GM18858 (cell line): ENCODE measurements around the gene LRCH4.
"Not testable (repeated sequence)": the region's sequence is repeated elsewhere in the genome, so short reads cannot be mapped to it uniquely, and the experiment has no call there.

Experiments used
- ATAC-seq: cut with Tn5 transposase; IDR thresholded peaks from one replicate; pipeline ENCODE4 v1.9.1; 2021; ENCODE audit not compliant: unreplicated experiment

LRCH4 gene

GRCh38 chr7:100568896-100569844, 16.8 kb downstream of the LRCH4 start:
- no peak for ATAC-seq

- no peak for ATAC-seq
Measured at GRCh38 chr7:100568176-100568895, 17.6 kb downstream of the LRCH4 start.

DNA sequence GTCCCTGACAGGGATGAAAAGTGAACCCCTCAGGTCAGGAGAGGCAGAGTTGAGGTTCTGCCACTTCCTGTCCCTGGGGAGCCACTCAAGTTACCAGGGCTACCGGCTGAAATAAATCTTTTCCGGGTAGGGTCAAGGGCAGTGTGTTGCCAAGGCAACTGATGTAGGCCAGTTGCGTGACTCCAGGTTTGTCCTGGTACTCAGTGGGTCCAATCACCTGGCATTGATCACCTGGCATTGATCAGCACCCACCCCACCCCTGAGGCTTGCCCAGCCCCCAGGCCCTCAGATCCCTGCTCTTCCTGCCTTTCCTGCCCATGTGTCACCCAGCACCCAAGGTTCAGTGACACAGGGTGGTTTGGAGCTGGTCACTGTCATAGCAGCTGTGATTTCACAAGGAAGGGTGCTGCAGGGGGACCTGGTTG, 18.2 kb downstream of the LRCH4 start:
- ATAC-seq, result no peak

GRCh38 chr7:100567031-100567730, 18.7 kb downstream of the LRCH4 start:
- ATAC-seq, result no peak

- ATAC-seq, result no peak
Measured at GRCh38 chr7:100566018-100566531, 19.9 kb downstream of the LRCH4 start.

DNA sequence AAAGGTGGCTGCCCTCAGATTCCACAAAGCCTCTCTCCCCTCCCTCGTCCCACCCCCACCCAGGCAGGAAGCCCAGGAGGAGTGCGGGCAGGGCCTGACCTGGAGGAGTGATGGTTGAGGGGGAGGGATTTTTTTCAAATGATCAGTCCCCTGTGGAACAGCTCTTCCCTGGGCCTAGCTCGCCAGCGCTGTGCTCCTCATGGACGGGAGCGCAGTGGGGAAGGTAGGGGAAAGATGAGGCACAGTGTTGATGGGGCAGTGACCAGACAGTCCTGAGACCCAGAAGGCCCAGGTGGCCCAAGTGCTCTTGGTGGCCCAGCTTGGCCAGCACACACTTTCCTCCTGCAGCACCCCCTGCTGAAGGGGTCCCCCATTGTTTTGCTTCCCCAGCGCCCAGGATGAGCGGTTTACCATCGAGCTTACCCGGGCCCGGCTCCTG, 20.8 kb downstream of the LRCH4 start:
- ATAC-seq, result no peak

DNA sequence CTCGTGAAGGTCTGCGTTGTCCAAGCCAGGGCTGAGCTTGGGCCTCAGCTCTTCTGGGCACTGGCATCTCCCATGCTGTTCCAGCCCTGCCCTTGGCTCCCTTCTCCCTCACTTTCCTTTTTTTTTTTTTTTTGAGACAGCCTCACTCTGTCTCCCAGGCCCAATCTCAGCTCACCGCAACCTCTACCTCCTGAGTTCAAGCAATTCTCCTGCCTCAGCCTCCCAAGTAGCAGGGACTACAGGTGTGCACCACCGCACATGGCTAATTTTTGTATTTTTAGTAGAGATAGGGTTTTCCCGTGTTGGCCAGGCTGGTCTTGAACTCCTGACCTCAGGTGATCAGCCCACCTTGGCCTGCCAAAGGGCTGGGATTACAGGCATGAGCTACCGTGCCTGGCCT, 21.5 kb downstream of the LRCH4 start:
- not testable (repeated sequence) for ATAC-seq

- no peak for ATAC-seq
Measured at GRCh38 chr7:100563809-100564400, 22.0 kb downstream of the LRCH4 start.

GRCh38 chr7:100563100-100563564, 22.8 kb downstream of the LRCH4 start:
- no peak for ATAC-seq

- ATAC-seq, result no peak
Measured at GRCh38 chr7:100562195-100563099, 23.5 kb downstream of the LRCH4 start.

DNA sequence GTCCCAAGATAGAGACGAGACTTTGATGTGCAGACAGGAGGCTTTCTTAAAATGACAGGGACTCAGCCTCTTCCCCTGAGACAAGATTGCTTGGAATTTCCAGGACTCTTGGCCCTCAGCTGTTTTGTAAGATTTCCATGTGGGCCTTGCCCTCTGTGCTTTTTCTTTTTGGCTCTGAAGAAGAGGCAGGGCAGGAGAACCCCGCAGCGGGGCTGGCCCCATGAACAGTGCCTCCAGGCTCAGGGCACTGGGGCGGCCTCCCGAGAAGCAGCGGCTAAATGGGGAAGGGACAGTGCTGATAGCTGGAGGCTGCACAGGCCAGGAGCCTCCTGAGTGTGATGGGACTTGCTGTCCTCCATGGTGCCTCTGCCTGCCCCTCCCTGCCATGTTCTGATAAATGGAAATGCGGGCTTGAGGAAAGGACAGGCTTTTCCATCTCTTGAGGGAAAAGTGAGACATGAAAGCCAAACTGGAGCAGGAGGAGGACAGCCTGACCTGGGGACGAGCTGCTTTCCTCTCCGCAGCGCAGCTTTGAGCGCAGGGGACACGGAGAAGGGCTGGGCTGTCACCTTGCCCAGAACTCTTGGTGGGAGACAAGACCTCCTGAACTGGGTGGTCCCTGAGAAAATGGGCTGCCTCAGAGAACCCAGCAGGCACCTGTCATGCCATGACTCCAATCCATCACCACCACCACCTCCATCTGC, 24.3 kb downstream of the LRCH4 start:
- ATAC-seq, result no peak

- ATAC-seq, result no peak
Measured at GRCh38 chr7:100559127-100559526, 26.8 kb downstream of the LRCH4 start.

DNA sequence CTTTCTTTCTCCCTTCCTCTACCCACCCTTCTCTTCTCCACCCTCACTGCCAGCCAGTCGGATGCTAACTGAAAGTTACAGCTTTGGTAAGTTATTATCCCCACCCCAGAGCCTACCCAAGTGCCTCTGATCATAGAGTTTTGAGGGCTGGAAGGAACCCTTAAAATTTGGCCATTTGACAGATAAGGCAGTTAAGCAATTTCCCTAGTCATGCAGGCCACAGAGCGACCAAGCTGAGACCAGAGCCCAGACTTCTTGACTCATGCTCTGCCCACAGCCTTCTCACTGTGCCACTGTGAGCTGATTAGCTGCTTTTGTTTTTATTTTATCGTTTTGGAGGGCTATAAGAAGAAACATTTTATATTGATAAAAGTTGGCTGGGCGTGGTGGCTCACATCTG, 29.4 kb downstream of the LRCH4 start:
- ATAC-seq, result no peak

GRCh38 chr7:100555701-100556100, 30.2 kb downstream of the LRCH4 start:
- ATAC-seq, result no peak

DNA sequence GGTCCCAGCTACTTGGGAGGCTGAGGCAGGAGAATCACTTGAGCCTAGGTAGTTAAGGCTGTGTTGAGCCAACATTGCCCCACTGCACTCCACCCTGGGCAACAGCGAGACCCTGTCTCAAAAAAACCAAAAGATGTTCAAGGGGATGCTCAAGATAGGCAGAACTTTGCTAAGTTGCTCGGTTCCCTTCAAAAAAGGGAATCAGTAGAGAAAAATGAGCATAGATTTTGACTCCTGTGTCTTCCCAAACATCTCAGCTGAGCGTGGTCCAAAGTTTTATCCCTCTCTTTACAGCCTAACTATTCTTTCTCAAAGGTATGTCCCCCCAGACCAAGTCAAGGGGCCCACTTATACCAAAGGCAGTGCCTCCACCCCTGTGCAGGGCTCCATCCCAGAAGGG, 32.9 kb downstream of the LRCH4 start:
- no peak for ATAC-seq

GRCh38 chr7:100552532-100552931, 33.4 kb downstream of the LRCH4 start:
- ATAC-seq, result no peak

DNA sequence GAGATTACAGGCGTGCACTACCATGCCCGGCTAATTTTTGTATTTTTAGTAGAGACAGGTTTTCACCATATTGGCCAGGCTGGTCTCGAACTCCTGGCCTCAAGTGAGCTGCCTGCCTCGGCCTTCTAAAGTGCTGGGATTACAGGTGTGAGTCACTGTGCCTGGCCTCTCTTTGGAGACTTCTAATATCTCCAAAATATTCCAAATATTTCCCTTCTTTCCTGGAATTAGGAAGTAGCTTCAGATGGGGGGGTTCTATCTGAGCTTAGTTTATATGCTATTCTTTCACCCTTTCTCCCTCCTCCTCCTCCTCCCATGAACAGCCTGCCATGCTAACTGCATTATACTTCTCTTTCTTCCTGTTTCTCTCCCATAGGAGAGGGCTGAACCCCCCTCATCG, 37.5 kb downstream of the LRCH4 start:
- ATAC-seq, result not testable (repeated sequence)

- no peak for ATAC-seq
Measured at GRCh38 chr7:100547872-100548271, 38.1 kb downstream of the LRCH4 start.
